Mesendoderm (in vitro differentiated cells): ENCODE data around the gene HCN3.
"Not testable (repeated sequence)": the region's sequence is repeated elsewhere in the genome, so short reads cannot be mapped to it uniquely, and the experiment has no call there.

Experiments used
- DNase-seq: peaks from one replicate; pipeline ENCODE4 v3.0.0; 2013
- H2AK5ac ChIP-seq: 2 replicates; pipeline ENCODE4 v1.6.1; 2013; ENCODE audit warnings: low read length, inconsistent platforms
- H2BK120ac ChIP-seq: 2 replicates; pipeline ENCODE4 v1.6.1; 2013; ENCODE audit warnings: low read depth, mild to moderate bottlenecking, low read length, moderate library complexity, mixed read lengths
- H2BK15ac ChIP-seq: replicated peaks from 2 replicates; pipeline ENCODE4 v1.6.1; 2013; ENCODE audit warnings: low read depth, mild to moderate bottlenecking, moderate library complexity
- H2BK5ac ChIP-seq: 2 replicates; pipeline ENCODE4 v1.6.1; 2013; ENCODE audit warnings: low read length, inconsistent platforms
- H3K18ac ChIP-seq: 2 replicates; pipeline ENCODE4 v1.6.1; 2013; ENCODE audit warnings: mild to moderate bottlenecking, low read length, mixed read lengths
- H3K23ac ChIP-seq: one replicate; pipeline ENCODE4 v1.6.1; 2013; ENCODE audit warnings: low read length
- H3K27ac ChIP-seq: 2 replicates; pipeline ENCODE4 v1.5.1; 2013; ENCODE audit warnings: low read depth, mild to moderate bottlenecking, inconsistent platforms, low read length, moderate library complexity
- H3K27me3 ChIP-seq: 2 replicates; pipeline ENCODE4 v1.6.1; 2013; ENCODE audit warnings: low read length, control low read depth, mild to moderate bottlenecking, inconsistent platforms; ENCODE audit not compliant: insufficient read depth, poor library complexity
- H3K36me3 ChIP-seq: 2 replicates; pipeline ENCODE4 v1.6.1; 2013; ENCODE audit warnings: low read length, inconsistent platforms; ENCODE audit not compliant: control insufficient read depth, insufficient read depth
- H3K4ac ChIP-seq: one replicate; pipeline ENCODE4 v1.6.1; 2013; ENCODE audit warnings: low read depth, mild to moderate bottlenecking, low read length, moderate library complexity
- H3K4me1 ChIP-seq: 2 replicates; pipeline ENCODE4 v1.6.1; 2013; ENCODE audit warnings: low read depth, low read length, inconsistent platforms; ENCODE audit not compliant: control insufficient read depth
- H3K4me2 ChIP-seq: 2 replicates; pipeline ENCODE4 v1.6.1; 2013; ENCODE audit warnings: low read length
- H3K4me3 ChIP-seq: 2 replicates; pipeline ENCODE4 v1.5.1; 2013; ENCODE audit warnings: mild to moderate bottlenecking, low read length
- H3K56ac ChIP-seq: one replicate; pipeline ENCODE4 v1.6.1; 2013; ENCODE audit warnings: low read length
- H3K79me1 ChIP-seq: 2 replicates; pipeline ENCODE4 v1.6.1; 2013; ENCODE audit warnings: low read length, inconsistent platforms
- H3K79me2 ChIP-seq: 2 replicates; pipeline ENCODE4 v1.6.1; 2013; ENCODE audit warnings: mild to moderate bottlenecking, low read length; ENCODE audit not compliant: control insufficient read depth, insufficient read depth
- H3K9ac ChIP-seq: 2 replicates; pipeline ENCODE4 v1.6.1; 2013; ENCODE audit warnings: low read length, inconsistent platforms
- H4K5ac ChIP-seq: one replicate; pipeline ENCODE4 v1.6.1; 2013; ENCODE audit warnings: low read length
- H4K8ac ChIP-seq: one replicate; pipeline ENCODE4 v1.6.1; 2013; ENCODE audit warnings: low read depth, mild to moderate bottlenecking, control low read depth, low read length, moderate library complexity
- WGBS: extraction: QIAGEN DNeasy Blood & Tissue Kit; methylation state at CpG from one replicate; pipeline ENCODE4 v1.1.7; 2013; ENCODE audit warnings: low lambda C conversion rate, missing lambda C conversion rate; ENCODE audit not compliant: insufficient coverage; ENCODE audit errors: extremely low coverage; 5-methylcytosine and 5-hydroxymethylcytosine counted together

Gene HCN3

GRCh38 chr1:155235375-155235774, 41.9 kb upstream of the HCN3 start:
- not testable (repeated sequence) for H2AK5ac ChIP-seq, H3K4ac ChIP-seq, H4K8ac ChIP-seq, H3K4me2 ChIP-seq, H2BK120ac ChIP-seq, H3K79me1 ChIP-seq, H3K23ac ChIP-seq, H3K9ac ChIP-seq, H3K79me2 ChIP-seq, H3K18ac ChIP-seq, H3K56ac ChIP-seq, H3K27ac ChIP-seq, H3K36me3 ChIP-seq, H3K4me3 ChIP-seq, H3K27me3 ChIP-seq, H4K5ac ChIP-seq, DNase-seq, H2BK15ac ChIP-seq, H3K4me1 ChIP-seq, H2BK5ac ChIP-seq
- no CpG with 5 or more reads among the region's 9 CpGs for WGBS

- H3K4me2 ChIP-seq = no peak overlapping the region
- H2BK5ac ChIP-seq = no peak overlapping the region
- H2BK15ac ChIP-seq = no peak overlapping the region
- H3K27ac ChIP-seq = no peak overlapping the region
- H3K79me1 ChIP-seq = no peaks in the 10 kb centered on the region
- no peak overlapping the region for H3K56ac ChIP-seq
- whole genome bisulfite sequencing = no CpG with 5 or more reads among the region's 5 CpGs
- no peak overlapping the region for H3K4me3 ChIP-seq
- no peak overlapping the region for H2BK120ac ChIP-seq
- no peaks in the 10 kb centered on the region for H3K79me2 ChIP-seq
- H4K8ac ChIP-seq = no peak overlapping the region
- no peaks in the 10 kb centered on the region for H3K27me3 ChIP-seq
- no peak overlapping the region for H4K5ac ChIP-seq
- no peak overlapping the region for H3K23ac ChIP-seq
- no peak overlapping the region for H3K18ac ChIP-seq
- DNase-seq = no peak
- no peak overlapping the region for H2AK5ac ChIP-seq
- no peaks in the 10 kb centered on the region for H3K36me3 ChIP-seq
- no peak overlapping the region for H3K9ac ChIP-seq
- H3K4me1 ChIP-seq = no peaks in the 10 kb centered on the region
- no peak overlapping the region for H3K4ac ChIP-seq
These were observed 40.8 kb upstream of the HCN3 start for GRCh38 chr1:155236451-155236850.

- no peak overlapping the region for H2BK120ac ChIP-seq
- no peak overlapping the region for H2BK15ac ChIP-seq
- H2AK5ac ChIP-seq = no peak overlapping the region
- DNase-seq = peak; percentile 91
- H3K18ac ChIP-seq = no peak overlapping the region
- no peaks in the 10 kb centered on the region for H3K27me3 ChIP-seq
- H3K4me3 ChIP-seq = no peak overlapping the region
- peak overlapping the region; percentile 6 for H3K4me2 ChIP-seq
- no peak overlapping the region for H4K5ac ChIP-seq
- H2BK5ac ChIP-seq = no peak overlapping the region
- no peak overlapping the region for H3K27ac ChIP-seq
- H3K79me1 ChIP-seq = no peaks in the 10 kb centered on the region
- no peak overlapping the region for H3K23ac ChIP-seq
- H3K4me1 ChIP-seq = no peaks in the 10 kb centered on the region
- peak overlapping the region; percentile 42 for H3K56ac ChIP-seq
- WGBS = no CpG with 5 or more reads among the region's 4 CpGs
- H4K8ac ChIP-seq = no peak overlapping the region
- no peaks in the 10 kb centered on the region for H3K36me3 ChIP-seq
- no peak overlapping the region for H3K4ac ChIP-seq
- peak overlapping the region; percentile 9 for H3K9ac ChIP-seq
- H3K79me2 ChIP-seq = no peaks in the 10 kb centered on the region
These were observed 36.1 kb upstream of the HCN3 start for GRCh38 chr1:155241069-155241679.

- Histone ChIP-seq H3K4me3 (no peak overlapping the region), H4K8ac (no peak overlapping the region), H4K5ac (no peak overlapping the region), H3K9ac (no peak overlapping the region), H3K4me2 (no peak overlapping the region), H2BK15ac (no peak overlapping the region), H2BK5ac (no peak overlapping the region), H3K4me1 (no peaks in the 10 kb centered on the region), H3K27me3 (no peaks in the 10 kb centered on the region), H3K27ac (no peak overlapping the region), H3K79me1 (no peaks in the 10 kb centered on the region), H2AK5ac (peak overlapping the region; percentile 85), H2BK120ac (no peak overlapping the region), H3K79me2 (no peaks in the 10 kb centered on the region), H3K4ac (no peak overlapping the region), H3K18ac (no peak overlapping the region), H3K56ac (peak overlapping the region; percentile 42), H3K36me3 (no peaks in the 10 kb centered on the region), H3K23ac (no peak overlapping the region)
- WGBS = no CpG with 5 or more reads among the region's 4 CpGs
- DNase-seq = no peak
These were observed 35.4 kb upstream of the HCN3 start for GRCh38 chr1:155241841-155242264.

- Histone ChIP-seq H3K27me3 (no peaks in the 10 kb centered on the region), H2BK5ac (no peak overlapping the region), H3K4me2 (no peak overlapping the region), H3K27ac (no peak overlapping the region), H3K79me2 (no peaks in the 10 kb centered on the region), H3K4ac (no peak overlapping the region), H2BK15ac (no peak overlapping the region), H3K56ac (peak overlapping the region; percentile 85), H2AK5ac (no peak overlapping the region), H4K5ac (no peak overlapping the region), H3K36me3 (no peaks in the 10 kb centered on the region), H3K79me1 (no peaks in the 10 kb centered on the region), H3K9ac (peak overlapping the region; percentile 3), H3K18ac (no peak overlapping the region), H3K23ac (no peak overlapping the region), H2BK120ac (no peak overlapping the region), H3K4me3 (no peak overlapping the region), H3K4me1 (no peaks in the 10 kb centered on the region), H4K8ac (no peak overlapping the region)
- no peak for DNase-seq
- WGBS = no CpG with 5 or more reads among the region's 3 CpGs
These were observed 34.4 kb upstream of the HCN3 start for GRCh38 chr1:155242805-155243358.
